A549 (cell line): ENCODE results near the gene OSBPL3.

ENCODE experiments used
- NR3C1 ChIP-seq: fragments of >200 bp; sonication (Bioruptor Twin); formaldehyde crosslinking; IDR thresholded peaks from 3 replicates; pipeline ENCODE4 v1.6.1; 2017
- TF ChIP-seq, protein P1 (sequence below): fragments of 200-600 bp; sonication (generic); IDR thresholded peaks from 2 replicates; pipeline ENCODE4 v1.6.1; 2016; ENCODE audit warnings: antibody characterized with exemption, mild to moderate bottlenecking, moderate library complexity
- TF ChIP-seq, protein P2 (sequence below): IDR thresholded peaks from 2 replicates; pipeline ENCODE4 v1.6.1; 2012; ENCODE audit warnings: low read depth, borderline replicate concordance

DNA sequence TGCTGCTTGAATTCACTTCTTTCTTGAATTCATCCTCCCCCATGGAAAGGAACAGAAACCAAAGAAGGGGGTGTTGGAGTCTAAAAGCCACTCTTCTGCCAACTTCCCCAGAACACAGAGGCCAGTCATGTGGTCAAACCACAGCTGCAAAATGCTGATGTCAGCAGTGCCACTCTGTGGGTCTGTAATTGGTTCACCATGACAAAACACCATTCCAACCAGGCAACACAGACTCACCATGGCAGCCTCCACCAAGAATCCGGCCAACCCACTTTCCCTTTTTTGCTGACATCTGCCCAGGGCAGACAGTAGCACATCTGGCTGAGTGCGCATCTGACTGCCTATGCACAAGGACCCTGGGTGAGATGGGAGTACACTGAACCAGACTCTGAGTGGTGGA lies 16.8 kb downstream of the OSBPL3 start:
- no peak for TF ChIP-seq NR3C1
- TF ChIP-seq, protein P1, sequence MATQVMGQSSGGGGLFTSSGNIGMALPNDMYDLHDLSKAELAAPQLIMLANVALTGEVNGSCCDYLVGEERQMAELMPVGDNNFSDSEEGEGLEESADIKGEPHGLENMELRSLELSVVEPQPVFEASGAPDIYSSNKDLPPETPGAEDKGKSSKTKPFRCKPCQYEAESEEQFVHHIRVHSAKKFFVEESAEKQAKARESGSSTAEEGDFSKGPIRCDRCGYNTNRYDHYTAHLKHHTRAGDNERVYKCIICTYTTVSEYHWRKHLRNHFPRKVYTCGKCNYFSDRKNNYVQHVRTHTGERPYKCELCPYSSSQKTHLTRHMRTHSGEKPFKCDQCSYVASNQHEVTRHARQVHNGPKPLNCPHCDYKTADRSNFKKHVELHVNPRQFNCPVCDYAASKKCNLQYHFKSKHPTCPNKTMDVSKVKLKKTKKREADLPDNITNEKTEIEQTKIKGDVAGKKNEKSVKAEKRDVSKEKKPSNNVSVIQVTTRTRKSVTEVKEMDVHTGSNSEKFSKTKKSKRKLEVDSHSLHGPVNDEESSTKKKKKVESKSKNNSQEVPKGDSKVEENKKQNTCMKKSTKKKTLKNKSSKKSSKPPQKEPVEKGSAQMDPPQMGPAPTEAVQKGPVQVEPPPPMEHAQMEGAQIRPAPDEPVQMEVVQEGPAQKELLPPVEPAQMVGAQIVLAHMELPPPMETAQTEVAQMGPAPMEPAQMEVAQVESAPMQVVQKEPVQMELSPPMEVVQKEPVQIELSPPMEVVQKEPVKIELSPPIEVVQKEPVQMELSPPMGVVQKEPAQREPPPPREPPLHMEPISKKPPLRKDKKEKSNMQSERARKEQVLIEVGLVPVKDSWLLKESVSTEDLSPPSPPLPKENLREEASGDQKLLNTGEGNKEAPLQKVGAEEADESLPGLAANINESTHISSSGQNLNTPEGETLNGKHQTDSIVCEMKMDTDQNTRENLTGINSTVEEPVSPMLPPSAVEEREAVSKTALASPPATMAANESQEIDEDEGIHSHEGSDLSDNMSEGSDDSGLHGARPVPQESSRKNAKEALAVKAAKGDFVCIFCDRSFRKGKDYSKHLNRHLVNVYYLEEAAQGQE: no peak
- TF ChIP-seq, protein P2, sequence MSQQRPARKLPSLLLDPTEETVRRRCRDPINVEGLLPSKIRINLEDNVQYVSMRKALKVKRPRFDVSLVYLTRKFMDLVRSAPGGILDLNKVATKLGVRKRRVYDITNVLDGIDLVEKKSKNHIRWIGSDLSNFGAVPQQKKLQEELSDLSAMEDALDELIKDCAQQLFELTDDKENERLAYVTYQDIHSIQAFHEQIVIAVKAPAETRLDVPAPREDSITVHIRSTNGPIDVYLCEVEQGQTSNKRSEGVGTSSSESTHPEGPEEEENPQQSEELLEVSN: no peak
